ENCODE measurements around the gene SPDYE4. TPM values are rescaled to one million over a fixed set of nuclear protein-coding genes. Genes with fewer than 3 reads are reported as not detected.

Gene SPDYE4
- polyA plus RNA-seq, 3 donors = 0.27 TPM; not detected in 2

DNA sequence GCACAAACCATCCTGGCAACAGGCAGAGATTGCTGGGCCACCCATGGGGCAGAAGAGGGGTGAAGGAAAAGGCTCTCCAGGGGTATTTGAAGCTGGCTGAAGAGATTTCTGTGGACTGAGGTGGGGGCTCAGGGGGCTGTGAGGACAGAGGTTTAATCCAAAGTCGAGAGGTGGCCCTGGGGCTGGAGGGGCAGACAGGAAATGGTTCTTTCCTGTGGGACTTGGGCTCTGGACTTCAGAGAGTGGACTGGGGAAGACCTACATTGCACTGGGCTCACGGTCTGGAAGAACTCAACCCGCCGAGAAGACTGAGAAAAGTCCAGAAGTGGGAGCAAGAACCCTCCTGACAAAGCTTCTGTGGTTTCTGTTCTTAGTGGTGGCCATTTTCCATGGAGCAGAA is 16.6 kb downstream of the SPDYE4 start:
- DNase-seq (ENCODE audit: low read depth in 3 of 3, low spot score in 2 of 3) = no peak

DNA sequence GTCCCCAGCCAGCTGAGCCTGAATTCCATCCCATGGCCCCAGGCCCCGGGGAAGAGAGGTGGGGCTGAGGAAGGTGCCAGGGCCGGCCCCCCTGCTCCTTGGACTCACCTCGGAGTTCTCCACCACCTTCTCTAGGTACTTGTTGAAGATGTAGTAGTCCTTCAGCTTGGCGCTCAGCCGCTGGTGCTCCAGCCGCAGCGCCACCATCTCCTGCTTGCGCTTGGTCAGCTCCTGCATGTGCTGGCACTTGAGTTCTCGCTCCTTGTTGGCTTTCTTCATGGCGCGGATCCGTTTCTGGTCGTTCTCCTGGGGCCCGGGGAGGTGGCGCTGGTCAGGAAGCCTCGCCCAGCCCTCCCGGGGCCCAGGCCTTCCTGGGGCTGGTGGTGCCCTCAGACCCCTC is 17.0 kb downstream of the SPDYE4 start:
- DNase-seq (ENCODE audit: low read depth in 3 of 3, low spot score in 2 of 3) = no peak

DNA sequence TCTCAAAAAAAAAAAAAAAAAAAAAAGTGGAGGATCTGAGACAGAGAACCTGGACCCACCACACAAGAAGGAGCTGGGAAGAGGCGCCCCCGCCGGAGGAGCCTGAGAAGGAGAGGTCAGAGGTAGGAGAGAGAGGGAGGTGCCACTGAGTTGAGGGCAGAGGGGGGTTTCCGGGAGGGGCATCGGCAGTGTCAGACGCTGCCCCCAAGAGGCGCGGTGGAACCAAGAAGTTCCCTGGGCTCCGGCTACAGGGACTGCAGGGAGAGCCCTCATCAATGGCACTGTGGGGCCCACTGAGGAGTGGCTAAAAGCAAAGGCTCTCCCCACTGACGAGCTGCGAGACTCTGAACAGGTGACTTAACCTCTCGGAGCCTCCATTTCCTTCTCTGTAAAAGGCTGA is 17.9 kb downstream of the SPDYE4 start:
- no peak for DNase-seq (ENCODE audit: low read depth in 3 of 3, low spot score in 2 of 3)

DNA sequence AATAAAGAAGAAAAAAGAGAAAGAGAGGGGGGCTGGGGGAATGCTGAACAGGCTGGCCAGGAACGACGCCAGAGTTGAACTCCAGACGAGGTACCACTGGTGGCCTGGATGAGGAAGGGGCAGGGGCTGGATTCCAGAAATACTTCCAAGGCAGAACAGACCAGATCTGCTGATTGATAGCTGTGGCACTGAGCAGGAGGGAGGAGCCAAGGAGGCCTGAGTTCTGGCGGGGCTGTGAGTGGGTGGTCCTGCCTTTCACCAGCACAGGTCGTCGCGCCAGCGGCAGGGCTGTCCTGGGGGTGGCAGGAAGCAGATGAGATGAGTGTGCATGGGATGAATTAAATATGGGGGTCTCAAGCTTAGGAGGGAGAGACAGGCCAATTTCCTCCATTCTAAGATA is 19.2 kb downstream of the SPDYE4 start:
- DNase-seq (ENCODE audit: low read depth in 3 of 3, low spot score in 2 of 3) = peak in 1 of 3 donors; percentile 35

DNA sequence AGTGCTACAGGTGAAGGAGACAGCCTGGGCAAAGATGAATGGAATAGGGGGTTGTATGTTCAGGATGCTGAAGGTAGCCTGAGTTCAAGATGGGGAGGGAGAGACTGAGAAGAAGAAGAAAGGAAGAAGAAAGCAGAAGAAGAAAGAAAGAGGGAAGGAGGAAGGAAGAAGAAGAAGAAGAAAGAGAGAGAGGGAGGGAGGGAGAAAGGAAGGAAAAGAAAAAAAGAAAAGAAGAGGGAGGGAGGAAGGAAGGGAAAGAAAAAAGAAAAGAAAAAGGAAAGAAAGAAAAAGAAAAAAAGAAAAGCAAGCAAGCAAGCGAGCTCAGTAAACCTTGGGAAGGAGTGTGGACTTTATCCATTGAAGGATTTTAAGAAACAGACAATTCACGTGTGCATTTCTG is 21.6 kb downstream of the SPDYE4 start:
- no peak for DNase-seq (ENCODE audit: low read depth in 3 of 3, low spot score in 2 of 3)

DNA sequence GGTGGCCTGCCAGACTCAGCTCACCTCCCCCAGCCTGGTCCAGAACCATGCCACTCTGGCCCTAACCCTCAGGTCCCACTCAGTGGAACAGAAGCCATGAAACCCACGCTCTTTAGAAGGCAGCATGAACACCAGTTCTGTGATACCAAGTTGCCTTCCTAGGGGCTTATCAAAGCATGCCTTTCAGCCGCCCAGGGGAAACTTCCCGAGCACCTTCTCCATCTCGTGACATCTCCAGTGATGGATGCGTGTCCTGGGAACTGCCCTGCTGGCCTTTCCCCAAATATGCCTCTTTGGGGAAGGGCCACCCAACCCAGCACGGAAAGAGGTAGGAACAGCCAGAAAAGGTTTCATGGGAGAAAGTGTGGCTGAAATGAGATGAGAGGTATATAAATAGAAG is 22.0 kb downstream of the SPDYE4 start:
- DNase-seq (ENCODE audit: low read depth in 3 of 3, low spot score in 2 of 3) = no peak

DNA sequence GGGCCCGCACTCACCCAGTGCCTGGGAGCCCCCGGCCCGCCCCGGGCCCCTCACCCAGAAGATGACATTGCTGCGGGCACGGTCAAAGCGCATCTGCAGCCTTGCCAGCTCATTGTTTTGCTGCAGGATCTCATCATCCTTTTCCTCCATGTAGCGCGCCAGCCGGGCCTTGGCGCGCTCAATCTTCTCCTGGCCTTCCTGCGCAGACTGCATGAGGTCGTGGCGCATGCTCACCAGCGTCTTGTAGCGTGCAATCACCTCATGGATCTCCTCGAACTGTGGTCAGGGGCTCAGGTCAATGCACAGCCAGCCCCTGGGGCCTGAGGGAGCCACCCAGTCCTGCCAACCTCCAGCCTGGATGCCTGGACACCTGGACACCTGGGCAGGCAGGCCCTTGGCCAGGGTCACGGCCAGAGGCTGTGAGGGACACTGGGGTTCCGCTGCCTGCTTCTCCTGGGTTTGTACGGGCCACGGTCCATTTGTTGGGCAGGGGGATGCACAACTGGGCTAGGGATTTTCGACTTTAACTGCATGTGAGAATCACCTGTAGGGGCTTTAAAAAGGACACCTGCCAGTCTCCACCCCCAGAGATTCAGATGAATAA is 22.9 kb downstream of the SPDYE4 start:
- DNase-seq (ENCODE audit: low read depth in 3 of 3, low spot score in 2 of 3) = no peak

DNA sequence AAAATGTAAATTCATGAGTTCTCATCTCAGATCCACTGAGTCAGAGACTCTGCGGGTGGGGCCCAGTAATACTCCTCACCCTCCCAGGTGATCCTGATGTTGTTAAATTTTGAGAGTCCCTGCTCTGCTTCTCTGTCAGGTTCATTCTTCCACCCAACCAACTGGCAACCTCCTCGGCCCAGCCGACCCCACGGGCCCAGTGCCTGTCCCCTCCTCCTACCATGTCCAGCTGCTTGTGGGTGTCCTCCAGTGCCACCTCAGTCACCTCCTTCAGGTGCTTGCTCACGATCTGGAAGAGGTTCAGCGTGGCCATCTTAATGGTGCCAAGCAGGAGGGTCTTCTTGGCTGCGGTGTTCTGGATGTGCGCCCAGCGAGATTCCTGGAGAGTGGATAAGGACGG is 23.5 kb downstream of the SPDYE4 start:
- no peak for DNase-seq (ENCODE audit: low read depth in 3 of 3, low spot score in 2 of 3)

DNA sequence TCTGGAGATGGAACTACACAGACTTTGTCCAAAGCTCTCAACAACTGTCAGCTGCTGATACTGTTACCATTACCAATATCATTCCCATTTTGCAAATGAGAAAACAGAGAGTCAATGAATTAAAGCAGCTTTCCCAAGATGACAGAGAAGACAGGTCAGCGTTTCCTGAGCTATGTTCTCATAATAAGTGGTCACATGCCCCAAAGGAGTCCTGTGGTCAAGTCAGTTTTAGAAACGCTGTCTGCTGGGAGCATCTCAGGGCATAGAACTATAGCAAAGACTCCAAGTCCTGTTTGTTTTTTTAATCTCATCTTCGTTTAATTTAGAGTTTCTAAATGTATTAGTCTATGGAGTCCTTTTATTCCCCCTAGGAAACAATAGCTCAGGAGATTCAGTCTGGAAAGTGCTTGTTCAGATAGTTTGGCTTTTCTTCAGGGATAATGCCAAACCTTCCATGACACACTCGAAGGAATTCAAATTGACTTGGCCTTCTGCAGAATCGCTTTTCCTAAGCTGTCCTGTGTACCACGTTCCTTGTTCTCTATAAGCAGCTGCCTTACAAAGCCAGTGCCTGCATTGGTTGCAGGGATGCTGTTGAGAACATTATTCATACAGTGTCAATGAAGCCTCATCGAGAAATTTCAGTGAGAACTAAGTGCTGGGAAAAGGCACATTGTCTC is 25.8 kb downstream of the SPDYE4 start:
- DNase-seq (ENCODE audit: low read depth in 3 of 3, low spot score in 2 of 3) = no peak

DNA sequence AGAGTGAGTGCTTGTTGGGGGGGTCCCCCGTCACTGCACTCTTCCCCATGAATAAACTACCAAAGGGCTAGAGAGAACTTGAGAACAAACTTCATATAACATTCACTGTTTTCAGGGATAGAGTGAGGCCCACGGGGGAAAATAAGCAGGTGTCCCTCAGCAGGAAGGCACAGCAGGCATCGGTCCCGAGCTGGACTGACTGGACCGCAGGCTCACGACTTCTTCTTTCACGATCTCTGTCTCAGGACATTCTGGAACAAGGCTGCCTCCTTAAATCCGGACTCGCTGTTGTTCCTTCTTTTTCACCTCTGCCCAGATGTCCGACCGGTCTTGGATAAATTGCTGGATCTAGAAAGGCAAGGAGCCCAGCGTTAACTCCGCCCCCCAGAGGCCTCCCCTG is 28.5 kb downstream of the SPDYE4 start:
- DNase-seq (ENCODE audit: low read depth in 3 of 3, low spot score in 2 of 3) = no peak

DNA sequence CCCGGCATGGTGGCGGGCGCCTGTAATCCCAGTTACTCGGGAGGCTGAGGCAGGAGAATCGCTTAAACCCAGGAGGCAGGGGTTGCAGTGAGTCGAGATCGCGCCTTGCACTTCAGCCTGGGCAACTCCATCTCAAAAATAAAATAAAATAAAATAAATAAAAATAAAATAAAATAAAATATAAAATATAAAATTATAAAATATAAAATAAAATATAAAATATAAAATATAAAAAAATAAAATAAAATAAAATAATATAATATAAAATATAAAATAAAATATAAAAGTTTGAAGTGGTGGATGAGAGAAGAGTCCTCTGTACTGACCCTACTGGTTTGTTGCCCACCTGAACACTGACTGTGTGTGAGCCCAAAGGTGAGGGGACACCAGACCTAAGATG is 28.9 kb downstream of the SPDYE4 start:
- no peak for DNase-seq (ENCODE audit: low read depth in 3 of 3, low spot score in 2 of 3)

DNA sequence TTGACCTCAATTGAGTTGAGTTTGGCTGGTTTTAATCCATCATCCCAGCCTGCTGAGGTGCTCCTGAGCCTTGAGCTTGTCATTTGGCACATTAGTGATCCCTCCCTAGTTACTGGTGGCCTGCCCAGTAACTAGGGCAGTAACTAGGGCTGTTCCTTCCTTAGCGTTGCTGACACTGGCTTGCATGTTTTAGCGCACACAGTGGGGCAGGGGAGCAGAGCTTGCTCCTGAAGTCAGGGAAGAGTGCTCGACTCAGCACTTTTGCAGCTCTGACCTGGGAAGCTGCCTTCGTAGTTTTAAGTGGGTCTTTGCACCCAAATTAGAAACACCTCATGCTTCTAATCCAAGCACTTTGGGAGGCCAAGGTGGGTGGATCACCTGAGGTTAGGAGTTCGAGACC is 29.4 kb downstream of the SPDYE4 start:
- DNase-seq (ENCODE audit: low read depth in 3 of 3, low spot score in 2 of 3) = no peak

DNA sequence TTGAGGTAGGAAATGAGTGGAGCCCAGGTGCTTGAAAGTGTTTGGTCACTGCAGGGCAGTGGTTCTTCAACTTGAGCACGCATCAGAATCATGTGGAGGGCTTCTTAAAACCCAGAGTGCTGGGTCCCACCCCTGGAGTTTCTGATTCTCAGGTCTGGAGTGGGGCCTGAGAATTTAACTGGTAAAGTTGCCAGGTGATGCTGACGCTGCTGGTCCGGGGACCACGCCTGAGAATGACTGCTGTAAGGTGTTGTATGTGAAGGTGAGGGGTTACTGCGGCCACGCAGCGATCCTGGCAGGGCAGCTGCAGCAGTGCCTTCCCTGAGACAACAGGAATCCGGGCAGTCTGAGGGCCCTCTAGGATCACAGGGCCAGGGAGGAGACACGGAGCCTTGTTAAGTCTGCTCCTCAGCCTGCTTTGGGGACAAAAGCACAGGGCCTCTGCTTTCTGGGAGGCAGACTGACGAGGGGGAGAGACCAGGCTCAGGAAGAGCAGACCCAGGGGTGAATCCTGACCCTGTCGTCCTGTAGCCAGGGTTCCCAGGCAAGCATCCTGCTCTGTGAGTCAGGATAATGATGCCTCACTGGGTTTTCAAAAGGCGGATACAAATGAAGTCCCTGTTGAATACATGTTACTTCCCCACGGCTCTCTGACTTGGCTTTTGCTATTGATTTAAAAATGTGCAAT is 30.0 kb downstream of the SPDYE4 start:
- no peak for DNase-seq (ENCODE audit: low read depth in 3 of 3, low spot score in 2 of 3)

DNA sequence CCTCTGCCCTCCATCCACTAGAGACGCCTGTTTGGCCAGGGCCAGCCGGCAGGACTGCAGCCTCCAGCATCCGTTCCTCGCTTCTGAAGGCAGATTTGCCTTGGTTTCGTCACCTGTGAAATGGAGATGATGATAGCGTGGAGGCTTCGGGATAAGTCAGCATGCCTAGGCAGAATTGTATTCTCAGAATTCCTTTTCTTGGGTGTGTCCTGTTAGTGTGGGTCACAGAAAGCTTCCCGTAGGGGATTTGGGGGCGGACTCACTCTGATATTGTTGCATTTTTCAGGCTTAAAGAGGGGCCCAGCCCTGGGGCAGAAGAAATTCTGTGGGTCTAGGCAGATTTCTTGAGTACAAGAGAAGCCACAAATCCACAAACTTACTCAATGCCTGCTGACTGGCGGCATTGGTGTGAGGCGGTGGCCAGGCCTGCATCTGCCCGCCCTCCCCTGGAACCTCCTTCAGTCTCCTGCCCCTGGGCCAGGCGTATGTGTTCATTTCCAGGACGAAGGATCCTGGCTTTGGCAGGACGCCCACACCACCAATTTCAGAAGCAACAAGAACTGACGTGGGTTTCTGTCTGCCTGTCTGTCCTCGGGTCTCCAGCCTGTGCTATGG is 31.3 kb downstream of the SPDYE4 start:
- no peak for DNase-seq (ENCODE audit: low read depth in 3 of 3, low spot score in 2 of 3)

DNA sequence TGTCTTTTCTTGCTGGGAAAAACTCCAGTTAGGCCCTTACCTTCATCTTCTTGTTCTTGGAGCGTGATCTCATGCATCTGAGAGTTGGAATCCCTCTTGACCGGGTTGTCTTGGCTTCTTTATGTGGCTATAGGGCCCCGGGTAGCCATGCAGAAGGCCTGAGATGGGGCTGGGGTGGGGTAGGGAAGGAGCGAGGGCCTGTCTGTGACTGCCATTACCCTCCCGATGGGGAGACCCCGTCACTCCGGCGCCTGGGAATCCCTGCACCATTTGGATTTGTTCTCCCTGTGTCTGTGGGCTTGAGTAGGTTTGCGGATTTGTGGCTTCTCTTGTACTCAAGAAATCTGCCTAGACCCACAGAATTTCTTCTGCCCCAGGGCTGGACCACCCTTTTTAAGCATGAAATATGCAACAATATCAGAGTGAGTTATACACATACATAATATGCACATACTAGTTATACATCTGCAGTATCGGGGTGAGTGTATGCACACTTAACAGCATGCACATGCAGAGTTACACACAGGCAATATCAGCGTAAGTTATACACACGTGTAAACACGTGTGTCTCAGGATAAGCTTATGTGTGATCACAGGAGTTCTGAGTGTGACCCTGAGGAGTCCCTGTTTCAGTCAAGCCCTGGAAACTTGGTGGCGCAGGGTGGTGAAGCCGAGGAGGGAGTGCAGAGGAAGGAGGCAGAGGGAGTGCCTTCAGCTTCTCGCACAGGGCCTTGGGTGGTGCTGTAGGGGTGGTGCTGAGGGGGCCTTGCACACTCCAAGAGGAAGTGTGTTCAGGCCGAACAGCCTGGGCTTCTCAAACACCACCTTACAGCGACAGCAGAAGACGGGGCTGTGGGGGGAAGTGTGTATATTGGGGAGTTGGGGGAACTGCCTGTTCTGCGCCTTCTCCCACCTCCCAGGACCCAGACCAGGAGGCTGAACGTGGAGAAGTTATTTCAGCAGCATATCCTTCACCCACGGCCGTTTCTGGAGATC is 32.2 kb downstream of the SPDYE4 start:
- DNase-seq (ENCODE audit: low read depth in 3 of 3, low spot score in 2 of 3) = no peak

DNA sequence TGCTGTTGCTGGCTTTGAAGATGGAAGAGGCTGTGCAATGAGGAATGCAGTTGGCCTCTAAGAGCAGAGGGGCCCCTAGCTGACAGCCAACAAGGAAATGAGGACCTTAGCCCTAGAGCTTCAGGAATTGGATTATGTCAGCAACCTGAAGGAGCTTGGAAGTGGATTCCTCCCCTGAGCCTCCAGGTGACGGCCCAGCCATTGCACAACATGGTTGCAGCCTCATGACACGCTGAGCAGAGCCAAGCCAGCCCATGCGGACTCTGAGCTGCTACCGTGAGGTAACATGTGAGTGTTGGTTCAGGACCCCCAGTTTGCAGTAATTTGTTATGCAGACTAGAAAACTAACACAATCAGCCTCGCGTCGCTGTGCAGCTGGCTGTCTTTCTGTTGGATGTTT is 33.9 kb downstream of the SPDYE4 start:
- no peak for DNase-seq (ENCODE audit: low read depth in 3 of 3, low spot score in 2 of 3)

DNA sequence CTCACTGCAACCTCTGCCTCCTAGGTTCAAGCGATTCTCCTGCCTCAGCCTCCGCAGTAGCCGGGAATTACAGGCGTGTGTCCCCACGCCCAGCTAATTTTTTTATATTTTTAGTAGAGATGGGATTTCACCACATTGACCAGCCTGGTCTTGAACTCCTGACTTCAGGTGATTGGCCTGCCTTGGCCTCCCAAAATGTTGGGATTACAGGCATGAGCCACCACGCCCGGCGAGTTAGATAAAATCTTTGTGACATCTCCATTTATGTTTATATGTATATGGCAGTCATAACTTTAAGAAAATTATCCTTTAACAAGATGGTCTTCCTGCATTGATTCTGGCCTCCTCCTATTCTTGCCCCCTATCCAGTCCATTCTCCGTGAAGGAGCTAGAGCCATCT is 37.8 kb downstream of the SPDYE4 start:
- DNase-seq (ENCODE audit: low read depth in 3 of 3, low spot score in 2 of 3) = no peak

DNA sequence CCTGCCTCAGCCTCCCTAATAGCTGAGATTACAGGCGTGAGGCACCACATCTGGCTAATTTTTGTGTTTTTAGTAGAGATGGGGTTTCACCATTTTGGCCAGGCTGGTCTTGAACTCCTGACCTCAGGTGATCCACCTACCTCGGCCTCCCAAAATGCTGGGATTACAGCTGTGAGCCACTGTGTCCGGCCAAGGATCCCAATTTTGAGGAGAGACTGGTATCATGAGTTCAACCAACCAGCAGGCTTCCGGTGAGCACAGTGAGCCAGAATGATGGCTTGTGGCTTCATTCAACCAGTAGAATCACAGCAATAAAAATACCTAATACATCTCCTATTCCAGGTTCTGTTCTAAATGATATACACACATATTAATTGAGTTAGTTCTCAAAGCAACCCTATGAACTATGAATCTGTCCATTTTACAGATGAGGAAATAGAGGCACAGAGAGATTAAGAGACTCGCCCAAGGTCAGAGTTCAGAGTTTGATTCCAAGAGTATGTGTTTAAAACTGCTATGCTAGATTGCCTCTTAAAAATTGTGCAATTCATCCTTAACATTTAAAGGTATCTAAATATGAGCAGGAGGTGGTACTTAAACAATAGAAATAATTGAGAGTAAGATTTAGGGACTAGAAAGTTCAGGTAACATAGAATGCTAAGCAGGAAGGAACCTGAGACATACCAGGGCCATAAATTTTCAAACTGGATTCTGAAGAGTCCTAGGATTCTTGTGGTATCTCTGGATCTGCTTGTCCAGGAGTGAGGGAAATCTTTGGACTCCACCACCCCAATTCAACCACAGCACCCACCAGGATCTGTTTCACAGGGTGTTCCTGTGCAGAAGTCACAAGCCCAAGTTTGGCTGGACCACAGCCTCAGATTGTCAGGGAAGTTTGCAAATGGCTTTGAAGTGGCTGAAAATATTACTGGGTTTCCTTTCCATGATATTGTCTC is 38.8 kb downstream of the SPDYE4 start:
- no peak for DNase-seq (ENCODE audit: low read depth in 3 of 3, low spot score in 2 of 3)

DNA sequence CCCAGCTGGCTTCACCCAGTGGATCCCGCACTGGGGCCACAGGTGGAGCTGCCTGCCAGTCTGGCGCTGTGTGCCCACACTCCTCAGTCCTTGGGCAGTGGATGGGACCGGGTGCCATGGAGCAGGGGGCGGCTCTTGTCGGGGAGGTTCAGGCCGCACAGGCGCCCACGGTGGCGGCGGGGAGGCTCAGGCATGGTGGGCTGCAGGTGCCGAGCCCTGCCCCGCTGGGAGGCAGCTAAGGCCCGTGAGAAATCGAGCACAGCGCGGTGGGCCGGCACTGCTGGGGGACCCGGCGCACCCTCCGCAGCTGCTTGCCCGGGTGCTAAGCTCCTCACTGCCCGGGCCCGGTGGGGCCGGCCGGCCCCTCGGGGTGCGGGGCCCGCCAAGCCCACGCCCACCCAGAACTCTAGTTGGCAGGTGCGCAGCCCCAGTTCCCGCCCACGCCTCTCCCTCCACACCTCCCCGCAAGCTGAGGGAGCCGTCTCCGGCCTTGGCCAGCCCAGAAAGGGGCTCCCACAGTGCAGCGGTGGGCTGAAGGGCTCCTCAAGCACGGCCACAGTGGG is 40.3 kb downstream of the SPDYE4 start:
- no peak for DNase-seq (ENCODE audit: low read depth in 3 of 3, low spot score in 2 of 3)

Measured in right renal cortex interstitium (tissue), 3 donors.